ENCODE measurements around the gene ITPK1.

ITPK1 gene

GRCh38 chr14:92973798-92974372 is 141.8 kb downstream of the ITPK1 start:
- H2BK15ac ChIP-seq (replicated peaks; ENCODE audit: low read depth) = no peak overlapping the region
- no peak overlapping the region for H3K56ac ChIP-seq (ENCODE audit: low read length)
- no peak overlapping the region for H4K8ac ChIP-seq (ENCODE audit: low read depth, low read length)
- H3K79me1 ChIP-seq (ENCODE audit: low read length) = no peaks in the 10 kb centered on the region
- H3K27ac ChIP-seq (ENCODE audit: low read depth, low read length) = no peak overlapping the region
- no peak overlapping the region for H4K5ac ChIP-seq (ENCODE audit: low read length)
- H3K4me1 ChIP-seq (ENCODE audit: control insufficient read depth, low read depth, low read length) = no peaks in the 10 kb centered on the region
- H3K9ac ChIP-seq (ENCODE audit: low read length) = no peak overlapping the region
- no peaks in the 10 kb centered on the region for H3K27me3 ChIP-seq (ENCODE audit: insufficient read depth, low read length, poor library complexity)
- no peaks in the 10 kb centered on the region for H3K79me2 ChIP-seq (ENCODE audit: control insufficient read depth, insufficient read depth, low read length)
- no peaks in the 10 kb centered on the region for H3K36me3 ChIP-seq (ENCODE audit: control insufficient read depth, insufficient read depth, low read length)
- H2AK5ac ChIP-seq (ENCODE audit: low read length) = no peak overlapping the region
- no peak overlapping the region for H3K4me2 ChIP-seq (ENCODE audit: low read length)
- H3K18ac ChIP-seq (ENCODE audit: low read length) = no peak overlapping the region
- no CpG with 5 or more reads among the region's 9 CpGs for WGBS (ENCODE audit: extremely low coverage, insufficient coverage, low lambda C conversion rate)
- no peak overlapping the region for H2BK5ac ChIP-seq (ENCODE audit: low read length)
- no peak overlapping the region for H2BK120ac ChIP-seq (ENCODE audit: low read depth, low read length)
- H3K4me3 ChIP-seq (ENCODE audit: low read length) = no peak overlapping the region
- DNase-seq = no peak
- H3K4ac ChIP-seq (ENCODE audit: low read depth, low read length) = no peak overlapping the region
- H3K23ac ChIP-seq (ENCODE audit: low read length) = no peak overlapping the region

GRCh38 chr14:92973261-92973797 is 142.4 kb downstream of the ITPK1 start:
- peak; percentile 76 for DNase-seq
- Histone ChIP-seq H2BK120ac (ENCODE audit: low read depth, low read length) (no peak overlapping the region), H4K8ac (ENCODE audit: low read depth, low read length) (no peak overlapping the region), H3K4me1 (ENCODE audit: control insufficient read depth, low read depth, low read length) (no peaks in the 10 kb centered on the region), H3K36me3 (ENCODE audit: control insufficient read depth, insufficient read depth, low read length) (no peaks in the 10 kb centered on the region), H2AK5ac (ENCODE audit: low read length) (no peak overlapping the region), H3K9ac (ENCODE audit: low read length) (no peak overlapping the region), H3K4me2 (ENCODE audit: low read length) (no peak overlapping the region), H2BK15ac (replicated peaks; ENCODE audit: low read depth) (no peak overlapping the region), H3K56ac (ENCODE audit: low read length) (no peak overlapping the region), H3K4me3 (ENCODE audit: low read length) (no peak overlapping the region), H3K23ac (ENCODE audit: low read length) (no peak overlapping the region), H4K5ac (ENCODE audit: low read length) (no peak overlapping the region), H3K79me1 (ENCODE audit: low read length) (no peaks in the 10 kb centered on the region), H3K79me2 (ENCODE audit: control insufficient read depth, insufficient read depth, low read length) (no peaks in the 10 kb centered on the region), H3K4ac (ENCODE audit: low read depth, low read length) (no peak overlapping the region), H2BK5ac (ENCODE audit: low read length) (no peak overlapping the region), H3K27me3 (ENCODE audit: insufficient read depth, low read length, poor library complexity) (no peaks in the 10 kb centered on the region), H3K18ac (ENCODE audit: low read length) (no peak overlapping the region), H3K27ac (ENCODE audit: low read depth, low read length) (no peak overlapping the region)
- no CpG with 5 or more reads among the region's 12 CpGs for WGBS (ENCODE audit: extremely low coverage, insufficient coverage, low lambda C conversion rate)

GRCh38 chr14:92971601-92972180 is 144.0 kb downstream of the ITPK1 start:
- H3K9ac ChIP-seq (ENCODE audit: low read length) = no peak overlapping the region
- no peaks in the 10 kb centered on the region for H3K79me2 ChIP-seq (ENCODE audit: control insufficient read depth, insufficient read depth, low read length)
- no peak overlapping the region for H3K27ac ChIP-seq (ENCODE audit: low read depth, low read length)
- no peak overlapping the region for H2BK120ac ChIP-seq (ENCODE audit: low read depth, low read length)
- H3K4me3 ChIP-seq (ENCODE audit: low read length) = no peak overlapping the region
- no peak overlapping the region for H3K18ac ChIP-seq (ENCODE audit: low read length)
- no CpG with 5 or more reads among the region's 16 CpGs for WGBS (ENCODE audit: extremely low coverage, insufficient coverage, low lambda C conversion rate)
- H3K79me1 ChIP-seq (ENCODE audit: low read length) = peaks cover 2% of the 10 kb centered on the region
- no peak overlapping the region for H3K23ac ChIP-seq (ENCODE audit: low read length)
- H3K56ac ChIP-seq (ENCODE audit: low read length) = no peak overlapping the region
- no peak for DNase-seq
- H4K5ac ChIP-seq (ENCODE audit: low read length) = no peak overlapping the region
- no peak overlapping the region for H4K8ac ChIP-seq (ENCODE audit: low read depth, low read length)
- H3K27me3 ChIP-seq (ENCODE audit: insufficient read depth, low read length, poor library complexity) = no peaks in the 10 kb centered on the region
- H3K4ac ChIP-seq (ENCODE audit: low read depth, low read length) = no peak overlapping the region
- H2BK5ac ChIP-seq (ENCODE audit: low read length) = no peak overlapping the region
- H2BK15ac ChIP-seq (replicated peaks; ENCODE audit: low read depth) = no peak overlapping the region
- H3K36me3 ChIP-seq (ENCODE audit: control insufficient read depth, insufficient read depth, low read length) = no peaks in the 10 kb centered on the region
- H3K4me1 ChIP-seq (ENCODE audit: control insufficient read depth, low read depth, low read length) = no peaks in the 10 kb centered on the region
- no peak overlapping the region for H2AK5ac ChIP-seq (ENCODE audit: low read length)
- H3K4me2 ChIP-seq (ENCODE audit: low read length) = no peak overlapping the region

DNA sequence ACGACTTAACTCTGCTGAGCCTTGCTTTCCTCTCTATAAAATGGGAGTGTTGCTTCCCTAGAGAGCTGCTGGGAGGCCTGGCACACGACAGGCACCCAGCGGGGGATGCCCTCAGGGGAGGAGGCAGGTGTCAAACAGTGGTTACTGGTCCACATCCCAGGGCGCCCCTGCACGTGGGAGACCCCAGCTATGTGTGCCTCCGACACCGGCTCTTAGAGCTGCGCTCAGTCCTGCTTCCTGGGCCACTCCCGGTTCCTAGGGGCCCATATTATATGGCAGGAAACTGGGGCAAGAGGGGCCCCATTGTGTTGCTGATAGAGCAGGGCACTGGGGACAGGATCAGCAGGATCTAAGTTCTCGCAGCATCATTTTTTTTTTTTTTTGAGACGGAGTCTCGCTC is 145.5 kb downstream of the ITPK1 start:
- Histone ChIP-seq H2AK5ac (ENCODE audit: low read length) (no peak overlapping the region), H3K4me3 (ENCODE audit: low read length) (no peak overlapping the region), H3K79me2 (ENCODE audit: control insufficient read depth, insufficient read depth, low read length) (no peaks in the 10 kb centered on the region), H3K18ac (ENCODE audit: low read length) (no peak overlapping the region), H3K56ac (ENCODE audit: low read length) (no peak overlapping the region), H3K4ac (ENCODE audit: low read depth, low read length) (no peak overlapping the region), H2BK120ac (ENCODE audit: low read depth, low read length) (no peak overlapping the region), H3K79me1 (ENCODE audit: low read length) (peaks cover 2% of the 10 kb centered on the region), H3K4me2 (ENCODE audit: low read length) (no peak overlapping the region), H3K23ac (ENCODE audit: low read length) (no peak overlapping the region), H3K4me1 (ENCODE audit: control insufficient read depth, low read depth, low read length) (no peaks in the 10 kb centered on the region), H3K27me3 (ENCODE audit: insufficient read depth, low read length, poor library complexity) (no peaks in the 10 kb centered on the region), H4K8ac (ENCODE audit: low read depth, low read length) (no peak overlapping the region), H3K27ac (ENCODE audit: low read depth, low read length) (no peak overlapping the region), H4K5ac (ENCODE audit: low read length) (no peak overlapping the region), H2BK15ac (replicated peaks; ENCODE audit: low read depth) (no peak overlapping the region), H2BK5ac (ENCODE audit: low read length) (no peak overlapping the region), H3K36me3 (ENCODE audit: control insufficient read depth, insufficient read depth, low read length) (no peaks in the 10 kb centered on the region), H3K9ac (ENCODE audit: low read length) (no peak overlapping the region)
- DNase-seq = no peak
- WGBS (ENCODE audit: extremely low coverage, insufficient coverage, low lambda C conversion rate) = no CpG with 5 or more reads among the region's 12 CpGs

DNA sequence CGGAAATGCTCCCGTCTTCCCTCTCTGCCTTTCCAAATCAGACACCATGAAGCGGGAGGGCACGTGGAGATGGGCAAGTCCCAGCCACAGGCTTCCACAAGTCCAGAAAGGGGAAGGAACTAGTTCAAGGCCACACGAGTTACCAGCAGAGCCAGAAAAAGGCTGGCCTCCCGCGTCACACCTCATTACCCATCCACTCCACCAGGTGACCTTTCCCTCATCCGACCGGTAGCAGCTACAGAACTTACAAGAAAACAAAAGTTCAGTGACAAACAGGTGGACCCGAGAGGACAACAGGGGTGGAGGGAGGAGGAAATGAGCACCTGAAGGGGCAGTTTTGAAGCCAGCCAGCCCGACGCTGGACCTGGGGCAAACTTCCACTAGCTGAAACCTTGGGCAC is 145.9 kb downstream of the ITPK1 start:
- no peak for DNase-seq
- no peak overlapping the region for H2BK15ac ChIP-seq (replicated peaks; ENCODE audit: low read depth)
- H2BK120ac ChIP-seq (ENCODE audit: low read depth, low read length) = no peak overlapping the region
- H3K79me2 ChIP-seq (ENCODE audit: control insufficient read depth, insufficient read depth, low read length) = no peaks in the 10 kb centered on the region
- H4K8ac ChIP-seq (ENCODE audit: low read depth, low read length) = no peak overlapping the region
- no peak overlapping the region for H3K9ac ChIP-seq (ENCODE audit: low read length)
- H3K27me3 ChIP-seq (ENCODE audit: insufficient read depth, low read length, poor library complexity) = no peaks in the 10 kb centered on the region
- H3K18ac ChIP-seq (ENCODE audit: low read length) = no peak overlapping the region
- WGBS (ENCODE audit: extremely low coverage, insufficient coverage, low lambda C conversion rate) = no CpG with 5 or more reads among the region's 12 CpGs
- no peak overlapping the region for H3K4me2 ChIP-seq (ENCODE audit: low read length)
- no peak overlapping the region for H3K56ac ChIP-seq (ENCODE audit: low read length)
- no peak overlapping the region for H3K23ac ChIP-seq (ENCODE audit: low read length)
- H4K5ac ChIP-seq (ENCODE audit: low read length) = no peak overlapping the region
- no peak overlapping the region for H3K27ac ChIP-seq (ENCODE audit: low read depth, low read length)
- no peak overlapping the region for H2BK5ac ChIP-seq (ENCODE audit: low read length)
- no peak overlapping the region for H3K4ac ChIP-seq (ENCODE audit: low read depth, low read length)
- no peaks in the 10 kb centered on the region for H3K4me1 ChIP-seq (ENCODE audit: control insufficient read depth, low read depth, low read length)
- H2AK5ac ChIP-seq (ENCODE audit: low read length) = no peak overlapping the region
- peaks cover 2% of the 10 kb centered on the region for H3K79me1 ChIP-seq (ENCODE audit: low read length)
- no peaks in the 10 kb centered on the region for H3K36me3 ChIP-seq (ENCODE audit: control insufficient read depth, insufficient read depth, low read length)
- no peak overlapping the region for H3K4me3 ChIP-seq (ENCODE audit: low read length)

DNA sequence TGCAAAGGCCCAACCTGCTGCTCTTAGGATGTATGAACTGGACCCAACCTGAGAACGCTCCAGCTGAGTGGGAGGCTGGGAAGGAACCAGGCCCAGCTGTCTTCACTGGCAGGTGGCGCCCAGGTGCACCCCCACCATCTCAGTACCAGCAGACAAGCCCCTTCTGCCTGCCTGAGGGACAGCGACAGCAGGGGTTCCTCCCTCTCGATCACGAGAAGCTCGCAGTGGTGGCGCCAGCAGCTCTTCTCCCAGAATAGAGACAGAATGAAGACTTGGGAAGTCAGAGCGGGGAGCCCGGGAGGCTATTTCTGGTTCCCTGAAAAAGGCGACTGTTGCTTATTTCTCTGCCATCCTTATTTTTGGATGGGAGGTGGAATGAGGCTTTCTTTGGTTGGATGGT is 146.3 kb downstream of the ITPK1 start:
- Histone ChIP-seq H3K23ac (ENCODE audit: low read length) (no peak overlapping the region), H2BK120ac (ENCODE audit: low read depth, low read length) (no peak overlapping the region), H2AK5ac (ENCODE audit: low read length) (no peak overlapping the region), H4K8ac (ENCODE audit: low read depth, low read length) (no peak overlapping the region), H3K27ac (ENCODE audit: low read depth, low read length) (no peak overlapping the region), H3K9ac (ENCODE audit: low read length) (no peak overlapping the region), H3K18ac (ENCODE audit: low read length) (no peak overlapping the region), H3K4me1 (ENCODE audit: control insufficient read depth, low read depth, low read length) (no peaks in the 10 kb centered on the region), H3K27me3 (ENCODE audit: insufficient read depth, low read length, poor library complexity) (no peaks in the 10 kb centered on the region), H3K4me2 (ENCODE audit: low read length) (no peak overlapping the region), H2BK15ac (replicated peaks; ENCODE audit: low read depth) (no peak overlapping the region), H3K56ac (ENCODE audit: low read length) (no peak overlapping the region), H3K4me3 (ENCODE audit: low read length) (no peak overlapping the region), H3K79me1 (ENCODE audit: low read length) (peaks cover 2% of the 10 kb centered on the region), H3K36me3 (ENCODE audit: control insufficient read depth, insufficient read depth, low read length) (no peaks in the 10 kb centered on the region), H2BK5ac (ENCODE audit: low read length) (no peak overlapping the region), H3K4ac (ENCODE audit: low read depth, low read length) (no peak overlapping the region), H3K79me2 (ENCODE audit: control insufficient read depth, insufficient read depth, low read length) (no peaks in the 10 kb centered on the region), H4K5ac (ENCODE audit: low read length) (no peak overlapping the region)
- no CpG with 5 or more reads among the region's 10 CpGs for WGBS (ENCODE audit: extremely low coverage, insufficient coverage, low lambda C conversion rate)
- DNase-seq = no peak
